NCI-H1930 (cell line): ENCODE data around the gene CHCHD6.

Experiments
- DNase-seq, 2 experiments: peaks; one replicate each; lab custom pipeline; 2025; lab: John Stamatoyannopoulos, UW

Gene CHCHD6

DNA sequence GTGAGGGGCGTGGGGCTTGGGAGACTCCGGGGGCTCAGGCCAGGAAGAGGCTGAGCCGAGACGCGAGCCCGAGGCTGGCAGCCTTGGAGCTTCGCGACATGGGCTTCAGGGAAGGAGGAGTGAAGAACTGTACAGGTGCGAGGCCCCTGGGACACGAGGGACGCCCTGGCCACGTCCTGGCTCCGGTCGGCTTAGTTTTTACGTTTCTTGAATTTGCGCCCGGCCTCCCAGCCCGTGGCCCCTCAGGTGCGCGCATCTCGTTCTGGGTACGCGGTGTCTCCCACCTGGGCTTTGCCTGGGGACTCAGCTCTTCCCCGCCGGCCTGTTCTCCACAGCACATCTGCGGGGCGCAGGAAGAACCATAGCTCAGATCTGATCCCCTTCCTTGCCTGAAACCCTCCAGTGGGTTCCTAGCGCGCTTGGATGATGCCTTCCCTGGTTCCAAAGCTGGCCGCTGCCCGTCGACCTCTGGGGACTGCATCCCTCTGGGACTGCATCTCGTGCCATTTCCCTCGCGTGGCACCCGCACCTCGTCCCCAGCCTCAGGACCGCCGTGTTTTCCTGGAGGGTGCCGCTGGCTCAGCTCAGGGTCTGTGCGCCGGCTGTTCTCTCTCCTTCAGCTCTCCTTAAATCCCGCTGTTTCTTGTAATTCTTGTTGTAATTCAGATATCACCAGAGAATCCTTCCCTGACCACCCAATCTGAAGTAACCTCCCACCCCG, 614 bp downstream of the CHCHD6 start:
- no peak for DNase-seq

- no peak for DNase-seq
Observed at GRCh38 chr3:126706631-126707030, 2.6 kb downstream of the CHCHD6 start.

- DNase-seq, result no peak
Observed at GRCh38 chr3:126711121-126711760, 7.2 kb downstream of the CHCHD6 start.

- no peak for DNase-seq
Observed at GRCh38 chr3:126713199-126713598, 9.2 kb downstream of the CHCHD6 start.

DNA sequence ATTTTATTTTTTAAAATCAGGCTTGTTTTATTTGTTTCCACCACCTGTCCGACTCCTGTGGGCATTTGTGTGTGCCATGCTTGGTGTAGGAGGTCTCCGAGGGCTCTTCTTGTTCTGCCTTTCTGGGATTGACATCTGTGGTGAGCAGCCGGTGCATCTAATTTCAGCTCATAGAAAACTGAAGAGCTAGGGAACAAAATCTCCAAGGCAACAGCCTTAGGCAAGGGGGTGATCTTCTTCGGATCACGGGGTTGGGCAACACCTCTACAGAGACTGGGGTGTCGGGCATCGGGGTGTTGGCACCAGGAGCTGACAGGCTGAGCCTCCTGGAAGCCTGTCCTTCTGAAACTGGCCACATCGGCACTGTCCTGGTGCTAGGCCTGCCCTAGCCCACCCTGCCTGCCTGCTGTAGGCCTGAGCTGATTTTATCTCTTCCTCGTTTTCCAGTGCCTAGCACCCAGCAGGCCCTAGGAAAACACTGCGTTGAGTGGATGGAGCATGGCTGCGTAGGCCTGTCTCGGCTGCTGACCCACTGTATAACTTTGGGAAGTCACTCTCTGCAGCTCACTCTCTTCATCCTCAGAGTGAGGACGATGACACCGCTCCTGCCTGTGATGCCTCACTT, 10.3 kb downstream of the CHCHD6 start:
- no peak for DNase-seq

DNA sequence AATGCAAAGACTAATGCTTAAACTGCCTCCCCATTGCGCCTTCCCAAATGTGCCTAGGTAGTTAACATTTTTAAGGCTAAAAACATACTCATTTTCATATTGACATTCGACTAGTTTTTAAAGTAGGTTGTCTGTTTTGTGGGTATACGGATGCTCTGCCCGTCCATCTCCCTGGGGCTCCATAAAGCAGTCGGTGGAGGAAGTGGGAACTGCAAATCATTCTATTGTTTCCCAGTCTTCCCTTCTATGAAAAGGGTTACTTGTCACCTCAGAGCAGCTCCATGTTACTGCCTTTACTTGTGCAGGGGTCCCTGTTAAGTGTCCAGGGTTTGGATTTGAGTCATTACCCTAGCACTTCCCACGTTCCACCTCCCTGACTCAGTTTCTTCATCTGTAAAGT, 10.9 kb downstream of the CHCHD6 start:
- DNase-seq, result no peak

DNA sequence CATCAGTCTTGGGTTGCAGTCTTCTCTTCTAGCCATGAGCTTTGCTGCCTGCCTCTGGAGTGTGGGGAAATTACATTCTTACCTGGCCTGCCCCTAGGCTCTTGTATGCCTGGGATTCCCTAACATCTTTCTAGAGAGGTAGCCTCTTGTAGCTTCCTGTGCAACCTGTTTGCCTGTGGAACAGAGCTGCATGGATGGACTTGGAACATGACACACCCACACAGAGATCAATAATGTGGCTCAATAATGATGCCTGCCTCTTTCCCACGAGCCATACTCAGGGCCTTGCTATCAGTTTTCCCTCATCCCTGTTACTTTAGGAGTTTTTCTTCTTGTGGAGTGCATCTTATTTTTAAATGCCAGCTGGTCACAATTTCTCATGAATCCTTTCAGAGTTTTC, 11.4 kb downstream of the CHCHD6 start:
- no peak for DNase-seq

DNA sequence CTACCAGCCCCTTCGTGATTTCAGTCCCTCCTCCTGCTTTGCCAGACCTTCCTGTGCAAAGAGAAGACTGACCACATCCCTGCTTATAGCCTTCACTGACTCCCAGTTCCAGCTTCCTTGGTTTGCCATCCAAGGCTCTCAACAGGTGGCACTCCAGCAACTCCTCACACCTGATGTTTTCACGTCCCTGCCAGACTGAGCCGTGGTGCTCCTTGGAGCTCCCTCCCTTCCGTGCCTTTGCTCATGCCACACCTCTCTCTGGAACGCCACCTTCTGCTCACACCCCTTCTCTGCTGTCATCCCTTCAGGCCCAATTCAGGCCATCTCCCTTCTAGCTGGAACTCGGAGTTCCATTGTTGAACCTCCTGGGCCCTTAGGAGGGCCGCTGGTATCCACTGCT, 12.0 kb downstream of the CHCHD6 start:
- DNase-seq, result no peak

GRCh38 chr3:126718561-126719445, 14.8 kb downstream of the CHCHD6 start:
- no peak for DNase-seq

GRCh38 chr3:126720596-126720995, 16.6 kb downstream of the CHCHD6 start:
- DNase-seq, result no peak

GRCh38 chr3:126721246-126721645, 17.2 kb downstream of the CHCHD6 start:
- DNase-seq, result no peak

DNA sequence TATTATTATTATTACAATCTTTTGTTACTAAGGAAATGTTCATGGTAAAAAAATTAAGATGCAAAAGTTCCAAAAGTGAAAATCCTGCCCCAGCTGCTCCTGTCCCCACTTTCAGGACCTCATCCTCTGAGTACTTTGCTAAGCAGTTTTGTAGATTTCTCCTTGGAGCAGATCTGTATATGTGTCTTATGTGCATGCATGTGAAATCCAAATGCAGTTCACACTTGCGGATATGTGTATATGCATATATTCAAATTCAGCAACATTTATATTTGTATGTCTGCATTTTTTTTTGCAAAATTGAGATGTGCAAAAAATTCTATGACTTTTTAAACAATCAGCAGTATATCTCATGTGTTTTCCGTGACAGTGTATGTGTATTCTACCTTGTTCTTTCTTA, 19.2 kb downstream of the CHCHD6 start:
- no peak for DNase-seq

- no peak for DNase-seq
Observed at GRCh38 chr3:126723801-126724200, 19.8 kb downstream of the CHCHD6 start.

GRCh38 chr3:126728680-126729079, 24.6 kb downstream of the CHCHD6 start:
- no peak for DNase-seq

- DNase-seq, result no peak
Observed at GRCh38 chr3:126730376-126730775, 26.3 kb downstream of the CHCHD6 start.

DNA sequence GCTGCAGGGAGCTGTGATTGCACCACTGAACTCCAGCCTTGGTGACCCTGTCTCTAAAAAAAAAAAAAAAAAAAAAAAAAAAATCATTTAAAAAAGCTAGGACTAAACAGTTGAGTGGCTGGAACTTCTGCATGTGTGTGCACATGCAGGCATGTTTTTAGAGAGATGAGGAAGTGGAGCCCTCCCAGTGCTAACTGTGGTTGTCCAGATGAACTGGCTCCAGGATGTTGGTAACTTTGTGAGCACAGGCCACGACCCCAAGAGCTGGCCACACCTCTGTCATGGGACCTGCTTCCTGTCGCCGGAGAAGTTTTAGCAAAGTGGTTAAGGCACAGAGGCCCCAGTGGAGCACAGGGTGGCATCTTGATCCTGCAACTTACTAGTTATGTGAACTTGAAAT, 27.0 kb downstream of the CHCHD6 start:
- DNase-seq, result no peak

- no peak for DNase-seq
Observed at GRCh38 chr3:126732281-126733060, 28.4 kb downstream of the CHCHD6 start.

GRCh38 chr3:126733061-126733430, 29.0 kb downstream of the CHCHD6 start:
- no peak for DNase-seq

- DNase-seq, result no peak
Observed at GRCh38 chr3:126734106-126734723, 30.2 kb downstream of the CHCHD6 start.

DNA sequence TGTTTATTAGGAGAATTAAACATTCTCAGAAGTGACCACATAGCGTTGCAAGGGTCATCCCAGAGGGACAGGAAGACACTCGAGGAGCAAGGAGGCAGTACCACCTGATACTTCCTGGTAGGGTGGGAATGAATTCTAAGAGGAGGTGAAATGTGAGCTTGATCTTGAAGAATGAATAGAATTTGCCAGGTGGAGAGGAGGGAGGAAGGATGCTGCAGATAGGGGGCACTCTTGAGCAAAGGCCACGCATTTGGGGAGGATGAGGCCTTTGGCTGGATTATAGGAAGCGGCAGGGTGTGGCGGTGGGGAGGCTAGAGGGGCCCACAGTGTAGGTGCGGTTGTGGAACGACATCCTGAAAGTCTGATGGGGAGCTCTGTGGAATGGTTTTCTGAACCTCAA, 33.5 kb downstream of the CHCHD6 start:
- no peak for DNase-seq

DNA sequence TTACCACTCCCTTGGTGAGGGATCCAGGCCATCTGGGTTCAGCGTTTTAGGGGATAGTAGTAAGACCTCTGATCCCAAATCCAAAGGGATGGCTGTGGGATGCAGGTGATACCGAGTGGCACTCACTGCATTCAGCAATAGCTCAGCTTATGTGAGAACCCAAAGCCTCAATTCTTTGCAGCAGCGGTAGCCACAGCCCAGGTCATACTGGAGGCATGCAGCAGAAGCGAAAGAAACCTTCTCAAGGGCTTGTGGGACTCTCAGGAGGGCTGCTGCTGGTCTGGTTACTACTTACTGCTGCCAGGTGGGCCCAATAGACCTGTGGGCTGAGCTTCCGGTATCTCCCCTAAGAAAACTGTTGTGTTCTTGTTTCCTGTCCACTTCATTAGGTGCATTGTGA, 38.0 kb downstream of the CHCHD6 start:
- DNase-seq, result no peak
